HL-60 (cell line): ENCODE measurements around the gene MED15.

Experiments
- GABPA ChIP-seq: IDR thresholded peaks from 2 replicates; pipeline ENCODE4 v1.6.1; 2012; ENCODE audit warnings: low read depth
- POLR2AphosphoS5 ChIP-seq: IDR thresholded peaks from 2 replicates; pipeline ENCODE4 v1.6.1; 2012; ENCODE audit warnings: low read depth
- SPI1 ChIP-seq: IDR thresholded peaks from 2 replicates; pipeline ENCODE4 v1.6.1; 2012; ENCODE audit warnings: low read depth, mild to moderate bottlenecking, borderline replicate concordance
- TF ChIP-seq, protein P1 (sequence below): IDR thresholded peaks from one replicate; pipeline ENCODE4 v1.5.1; 2011; ENCODE audit warnings: low read length, control low read depth, inconsistent platforms; ENCODE audit not compliant: insufficient read depth
- TF ChIP-seq, protein P2 (sequence below): IDR thresholded peaks from 2 replicates; pipeline ENCODE4 v1.6.1; 2012; ENCODE audit warnings: low read depth; ENCODE audit not compliant: insufficient replicate concordance

DNA sequence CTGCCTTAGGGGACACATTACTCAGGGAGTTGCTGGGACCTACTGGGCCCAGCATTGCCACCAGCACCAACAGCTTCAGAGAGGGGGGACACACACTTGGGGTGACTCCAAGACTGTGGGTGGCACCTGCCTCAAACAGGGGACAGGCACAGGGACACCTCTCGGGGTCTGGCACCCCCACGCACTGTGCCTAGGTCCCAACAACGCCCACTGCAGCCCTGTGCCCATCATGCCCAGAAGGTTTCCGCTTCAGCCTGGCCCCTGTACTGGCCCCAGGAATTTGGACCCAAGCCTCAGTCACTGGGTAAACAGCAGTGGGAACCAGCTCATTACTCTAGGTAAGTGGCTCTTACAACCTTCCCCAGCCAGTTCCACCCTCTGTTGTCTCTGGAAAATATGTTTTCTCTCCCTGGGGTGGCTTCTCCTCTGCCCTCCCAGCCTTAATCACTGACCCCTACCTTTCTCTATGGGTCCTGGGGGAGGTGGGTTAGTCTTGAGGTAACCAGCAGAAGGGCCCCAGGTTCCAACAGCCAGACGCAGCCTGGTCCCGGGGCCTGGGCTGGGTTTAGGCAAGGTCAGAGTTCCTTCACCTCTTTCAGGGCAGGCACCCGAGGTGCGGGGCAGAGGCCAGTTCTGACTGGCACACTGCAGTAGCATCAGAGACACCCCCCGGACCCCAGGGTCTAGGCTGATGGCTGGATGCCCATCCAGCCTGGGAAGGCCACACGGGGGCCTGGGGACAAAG is 123.6 kb downstream of the MED15 start:
- TF ChIP-seq, protein P1, sequence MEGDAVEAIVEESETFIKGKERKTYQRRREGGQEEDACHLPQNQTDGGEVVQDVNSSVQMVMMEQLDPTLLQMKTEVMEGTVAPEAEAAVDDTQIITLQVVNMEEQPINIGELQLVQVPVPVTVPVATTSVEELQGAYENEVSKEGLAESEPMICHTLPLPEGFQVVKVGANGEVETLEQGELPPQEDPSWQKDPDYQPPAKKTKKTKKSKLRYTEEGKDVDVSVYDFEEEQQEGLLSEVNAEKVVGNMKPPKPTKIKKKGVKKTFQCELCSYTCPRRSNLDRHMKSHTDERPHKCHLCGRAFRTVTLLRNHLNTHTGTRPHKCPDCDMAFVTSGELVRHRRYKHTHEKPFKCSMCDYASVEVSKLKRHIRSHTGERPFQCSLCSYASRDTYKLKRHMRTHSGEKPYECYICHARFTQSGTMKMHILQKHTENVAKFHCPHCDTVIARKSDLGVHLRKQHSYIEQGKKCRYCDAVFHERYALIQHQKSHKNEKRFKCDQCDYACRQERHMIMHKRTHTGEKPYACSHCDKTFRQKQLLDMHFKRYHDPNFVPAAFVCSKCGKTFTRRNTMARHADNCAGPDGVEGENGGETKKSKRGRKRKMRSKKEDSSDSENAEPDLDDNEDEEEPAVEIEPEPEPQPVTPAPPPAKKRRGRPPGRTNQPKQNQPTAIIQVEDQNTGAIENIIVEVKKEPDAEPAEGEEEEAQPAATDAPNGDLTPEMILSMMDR = no peak
- no peak for TF ChIP-seq POLR2AphosphoS5
- TF ChIP-seq GABPA = no peak
- TF ChIP-seq, protein P2, sequence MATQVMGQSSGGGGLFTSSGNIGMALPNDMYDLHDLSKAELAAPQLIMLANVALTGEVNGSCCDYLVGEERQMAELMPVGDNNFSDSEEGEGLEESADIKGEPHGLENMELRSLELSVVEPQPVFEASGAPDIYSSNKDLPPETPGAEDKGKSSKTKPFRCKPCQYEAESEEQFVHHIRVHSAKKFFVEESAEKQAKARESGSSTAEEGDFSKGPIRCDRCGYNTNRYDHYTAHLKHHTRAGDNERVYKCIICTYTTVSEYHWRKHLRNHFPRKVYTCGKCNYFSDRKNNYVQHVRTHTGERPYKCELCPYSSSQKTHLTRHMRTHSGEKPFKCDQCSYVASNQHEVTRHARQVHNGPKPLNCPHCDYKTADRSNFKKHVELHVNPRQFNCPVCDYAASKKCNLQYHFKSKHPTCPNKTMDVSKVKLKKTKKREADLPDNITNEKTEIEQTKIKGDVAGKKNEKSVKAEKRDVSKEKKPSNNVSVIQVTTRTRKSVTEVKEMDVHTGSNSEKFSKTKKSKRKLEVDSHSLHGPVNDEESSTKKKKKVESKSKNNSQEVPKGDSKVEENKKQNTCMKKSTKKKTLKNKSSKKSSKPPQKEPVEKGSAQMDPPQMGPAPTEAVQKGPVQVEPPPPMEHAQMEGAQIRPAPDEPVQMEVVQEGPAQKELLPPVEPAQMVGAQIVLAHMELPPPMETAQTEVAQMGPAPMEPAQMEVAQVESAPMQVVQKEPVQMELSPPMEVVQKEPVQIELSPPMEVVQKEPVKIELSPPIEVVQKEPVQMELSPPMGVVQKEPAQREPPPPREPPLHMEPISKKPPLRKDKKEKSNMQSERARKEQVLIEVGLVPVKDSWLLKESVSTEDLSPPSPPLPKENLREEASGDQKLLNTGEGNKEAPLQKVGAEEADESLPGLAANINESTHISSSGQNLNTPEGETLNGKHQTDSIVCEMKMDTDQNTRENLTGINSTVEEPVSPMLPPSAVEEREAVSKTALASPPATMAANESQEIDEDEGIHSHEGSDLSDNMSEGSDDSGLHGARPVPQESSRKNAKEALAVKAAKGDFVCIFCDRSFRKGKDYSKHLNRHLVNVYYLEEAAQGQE = no peak
- TF ChIP-seq SPI1 = no peak
